Epidermal melanocyte (primary cell): ENCODE data around the gene CTNNA2.

ENCODE experiments used
- DNase-seq: peaks from one replicate; pipeline ENCODE4 v3.0.0; 2011; ENCODE audit warnings: low spot score; ENCODE audit not compliant: insufficient read length

CTNNA2 gene

GRCh38 chr2:79782576-79783452 is 270.0 kb downstream of the CTNNA2 start:
- no peak for DNase-seq

GRCh38 chr2:79788952-79789651 is 276.3 kb downstream of the CTNNA2 start:
- DNase-seq, result no peak

GRCh38 chr2:79789811-79790210 is 277.0 kb downstream of the CTNNA2 start:
- DNase-seq, result no peak

- DNase-seq, result no peak
Measured at GRCh38 chr2:79792090-79792489, 279.2 kb downstream of the CTNNA2 start.

GRCh38 chr2:79793006-79793405 is 280.2 kb downstream of the CTNNA2 start:
- no peak for DNase-seq

- DNase-seq, result no peak
Measured at GRCh38 chr2:79796641-79797040, 283.8 kb downstream of the CTNNA2 start.

- DNase-seq, result no peak
Measured at GRCh38 chr2:79798776-79799175, 285.9 kb downstream of the CTNNA2 start.

- DNase-seq, result no peak
Measured at GRCh38 chr2:79799729-79800128, 286.9 kb downstream of the CTNNA2 start.

- no peak for DNase-seq
Measured at GRCh38 chr2:79801082-79801481, 288.2 kb downstream of the CTNNA2 start.

- no peak for DNase-seq
Measured at GRCh38 chr2:79817288-79817687, 304.4 kb downstream of the CTNNA2 start.

- no peak for DNase-seq
Measured at GRCh38 chr2:79820281-79820680, 307.4 kb downstream of the CTNNA2 start.

GRCh38 chr2:79822136-79822535 is 309.3 kb downstream of the CTNNA2 start:
- DNase-seq, result no peak

GRCh38 chr2:79824086-79824786 is 311.4 kb downstream of the CTNNA2 start:
- no peak for DNase-seq

GRCh38 chr2:79827881-79828280 is 315.0 kb downstream of the CTNNA2 start:
- no peak for DNase-seq

GRCh38 chr2:79830501-79830900 is 317.6 kb downstream of the CTNNA2 start:
- no peak for DNase-seq

GRCh38 chr2:79831961-79832360 is 319.1 kb downstream of the CTNNA2 start:
- DNase-seq, result no peak

GRCh38 chr2:79832511-79833234 is 319.8 kb downstream of the CTNNA2 start:
- DNase-seq, result no peak

- DNase-seq, result no peak
Measured at GRCh38 chr2:79833235-79833878, 320.5 kb downstream of the CTNNA2 start.

- no peak for DNase-seq
Measured at GRCh38 chr2:79835911-79836310, 323.1 kb downstream of the CTNNA2 start.

- no peak for DNase-seq
Measured at GRCh38 chr2:79844011-79844410, 331.2 kb downstream of the CTNNA2 start.

GRCh38 chr2:79846878-79847277 is 334.0 kb downstream of the CTNNA2 start:
- DNase-seq, result no peak
